H9 (cell line): ENCODE results near the gene LAMP5. TPM values are rescaled to one million over a fixed set of nuclear protein-coding genes. Genes with fewer than 3 reads are reported as not detected.

Source experiments
- DNase-seq: peaks from one replicate; pipeline ENCODE4 v3.0.0-alpha.2; 2017
- H2AFZ ChIP-seq: one replicate; pipeline ENCODE4 v1.6.1; 2013; ENCODE audit warnings: mild to moderate bottlenecking, low read length, control low read depth, moderate library complexity
- H2AK5ac ChIP-seq: 2 replicates; pipeline ENCODE4 v1.6.1; 2013; ENCODE audit warnings: low read length, control low read depth, mixed read lengths; ENCODE audit not compliant: insufficient read length
- H2BK120ac ChIP-seq: one replicate; pipeline ENCODE4 v1.6.1; 2013; ENCODE audit warnings: low read depth, mild to moderate bottlenecking, low read length, control low read depth, inconsistent platforms; ENCODE audit not compliant: poor library complexity, severe bottlenecking
- H2BK12ac ChIP-seq: 2 replicates; pipeline ENCODE4 v1.6.1; 2013; ENCODE audit warnings: low read length, control low read depth, mixed read lengths, low read depth; ENCODE audit not compliant: insufficient read length
- H2BK15ac ChIP-seq: 2 replicates; pipeline ENCODE4 v1.6.1; 2013; ENCODE audit warnings: low read depth, low read length, control low read depth
- H2BK20ac ChIP-seq: one replicate; pipeline ENCODE4 v1.6.1; 2013; ENCODE audit warnings: low read depth, mild to moderate bottlenecking, low read length, control low read depth, inconsistent platforms; ENCODE audit not compliant: poor library complexity, severe bottlenecking
- H2BK5ac ChIP-seq: 2 replicates; pipeline ENCODE4 v1.6.1; 2013; ENCODE audit warnings: low read length, control low read depth, mixed read lengths; ENCODE audit not compliant: insufficient read length
- H3K14ac ChIP-seq: 2 replicates; pipeline ENCODE4 v1.6.1; 2013; ENCODE audit warnings: low read length, control low read depth; ENCODE audit not compliant: insufficient read depth
- H3K18ac ChIP-seq: 2 replicates; pipeline ENCODE4 v1.6.1; 2013; ENCODE audit warnings: low read depth, mild to moderate bottlenecking, mixed read lengths, low read length, control low read depth; ENCODE audit not compliant: insufficient read length
- H3K23ac ChIP-seq: 2 replicates; pipeline ENCODE4 v1.6.1; 2013; ENCODE audit warnings: low read length, control low read depth, mixed read lengths, low read depth; ENCODE audit not compliant: insufficient read length
- H3K23me2 ChIP-seq: 2 replicates; pipeline ENCODE4 v1.6.1; 2013; ENCODE audit warnings: low read depth, mild to moderate bottlenecking, mixed read lengths, low read length, control low read depth; ENCODE audit not compliant: insufficient read length, poor library complexity, severe bottlenecking
- H3K27ac ChIP-seq: 2 replicates; pipeline ENCODE4 v1.5.1; 2013; ENCODE audit warnings: low read length, control low read depth, mixed read lengths, low read depth; ENCODE audit not compliant: insufficient read length
- H3K27me3 ChIP-seq: 2 replicates; pipeline ENCODE4 v1.6.1; 2013; ENCODE audit warnings: low read length, control low read depth, inconsistent platforms; ENCODE audit not compliant: insufficient read depth
- H3K4ac ChIP-seq: 2 replicates; pipeline ENCODE4 v1.6.1; 2013; ENCODE audit warnings: low read depth, mild to moderate bottlenecking, control low read depth, inconsistent platforms, low read length, moderate library complexity
- H3K4me1 ChIP-seq: 2 replicates; pipeline ENCODE4 v1.6.1; 2013; ENCODE audit warnings: low read length, control low read depth, inconsistent platforms; ENCODE audit not compliant: insufficient read depth
- H3K4me2 ChIP-seq: 2 replicates; pipeline ENCODE4 v1.6.1; 2013; ENCODE audit warnings: low read length, control low read depth, mixed read lengths; ENCODE audit not compliant: insufficient read length, insufficient read depth
- H3K56ac ChIP-seq: 2 replicates; pipeline ENCODE4 v1.6.1; 2013; ENCODE audit warnings: low read depth, mild to moderate bottlenecking, mixed read lengths, low read length, control low read depth; ENCODE audit not compliant: insufficient read length
- H3K79me1 ChIP-seq: 2 replicates; pipeline ENCODE4 v1.6.1; 2013; ENCODE audit warnings: low read depth, mild to moderate bottlenecking, moderate library complexity, low read length, control low read depth, inconsistent platforms; ENCODE audit not compliant: insufficient read depth, poor library complexity, severe bottlenecking
- H3K79me2 ChIP-seq: 2 replicates; pipeline ENCODE4 v1.6.1; 2013; ENCODE audit warnings: low read length, control low read depth, inconsistent platforms; ENCODE audit not compliant: insufficient read depth
- H3K9ac ChIP-seq: 2 replicates; pipeline ENCODE4 v1.6.1; 2013; ENCODE audit warnings: low read length, control low read depth, mixed read lengths; ENCODE audit not compliant: insufficient read length; ENCODE audit errors: extremely low read depth
- H3K9me3 ChIP-seq: one replicate; pipeline ENCODE4 v1.6.1; 2013; ENCODE audit warnings: low read depth, low read length, inconsistent platforms; ENCODE audit not compliant: control insufficient read depth
- H3T11ph ChIP-seq: one replicate; pipeline ENCODE4 v1.6.1; 2013; ENCODE audit warnings: mild to moderate bottlenecking, low read length, control low read depth, inconsistent platforms
- H4K20me1 ChIP-seq: one replicate; pipeline ENCODE4 v1.6.1; 2013; ENCODE audit not compliant: control insufficient read depth, insufficient read length, insufficient read depth
- H4K5ac ChIP-seq: 2 replicates; pipeline ENCODE4 v1.6.1; 2013; ENCODE audit warnings: low read depth, mild to moderate bottlenecking, mixed read lengths, low read length, control low read depth; ENCODE audit not compliant: insufficient read length
- H4K8ac ChIP-seq: replicated peaks from 2 replicates; pipeline ENCODE4 v1.6.1; 2013; ENCODE audit warnings: low read length, control low read depth, mixed read lengths, low read depth; ENCODE audit not compliant: insufficient read length
- H4K91ac ChIP-seq: 2 replicates; pipeline ENCODE4 v1.6.1; 2013; ENCODE audit warnings: low read depth, mild to moderate bottlenecking, moderate library complexity, mixed read lengths, low read length, control low read depth; ENCODE audit not compliant: insufficient read length
- H3K27ac Mint-ChIP-seq, 3 experiments: 2 replicates in 2 of 3; 3 replicates in 1 of 3; pipeline ENCODE4 v1.8.0; 2020 to 2021; ENCODE audit warnings: mixed read lengths in 3 of 3, mild to moderate bottlenecking in 1 of 3, moderate library complexity in 1 of 3
- H3K27me3 Mint-ChIP-seq: 2 replicates; pipeline ENCODE4 v1.8.0; 2021; ENCODE audit warnings: low read depth, mild to moderate bottlenecking, moderate library complexity, mixed read lengths
- H3K36me3 Mint-ChIP-seq, 3 experiments: 2 replicates in 2 of 3; 3 replicates in 1 of 3; pipeline ENCODE4 v1.8.0; 2020 to 2021; ENCODE audit warnings: low read depth in 3 of 3, mixed read lengths in 3 of 3; ENCODE audit not compliant: insufficient read depth in 1 of 3
- H3K4me1 Mint-ChIP-seq, 2 experiments: 2 replicates each; pipeline ENCODE4 v1.8.0; 2020; ENCODE audit warnings: mixed read lengths in 2 of 2
- H3K4me3 Mint-ChIP-seq, 2 experiments: 2 replicates in 1 of 2; 3 replicates in 1 of 2; pipeline ENCODE4 v1.8.0; 2020 to 2021; ENCODE audit warnings: mild to moderate bottlenecking in 2 of 2, mixed read lengths in 2 of 2, moderate library complexity in 1 of 2
- H3K9me3 Mint-ChIP-seq, 2 experiments: 2 replicates in 1 of 2; 3 replicates in 1 of 2; pipeline ENCODE4 v1.8.0; 2020; ENCODE audit warnings: mild to moderate bottlenecking in 2 of 2, mixed read lengths in 2 of 2, moderate library complexity in 1 of 2
- WGBS: extraction: QIAGEN DNeasy Blood & Tissue Kit; methylation state at CpG from one replicate; pipeline ENCODE4 v1.1.7; 2013; ENCODE audit warnings: missing lambda C conversion rate, low lambda C conversion rate, mixed read lengths; ENCODE audit not compliant: insufficient read length; ENCODE audit errors: extremely low coverage; 5-methylcytosine and 5-hydroxymethylcytosine counted together
- total RNA-seq: library from RNA; stranded (reverse); gene quantifications from 2 replicates; pipeline ENCODE4 v1.2.1, GENCODE V29; 2021
- TF ChIP-seq, protein P1 (sequence below): fragments of 200-600 bp; sonication (generic); conservative IDR thresholded peaks from 3 replicates; pipeline ENCODE4 v1.8.0; 2021; ENCODE audit warnings: antibody characterized with exemption, mild to moderate bottlenecking

Gene LAMP5
- total RNA-seq, 1 experiment from 2014 or later, result 0.35 TPM

GRCh38 chr20:9535449-9535848, 21.1 kb downstream of the LAMP5 start:
- Histone ChIP-seq H3K27me3 (no peaks in the 10 kb centered on the region), H3K4ac (no peak overlapping the region), H3K18ac (no peak overlapping the region), H2BK12ac (no peak overlapping the region), H3K23me2 (no peaks in the 10 kb centered on the region), H4K5ac (no peak overlapping the region), H2BK20ac (no peak overlapping the region), H3K4me1 (no peaks in the 10 kb centered on the region), H3K56ac (no peak overlapping the region), H3K27ac (no peak overlapping the region), H3K79me1 (no peaks in the 10 kb centered on the region), H4K8ac (no peak overlapping the region), H2AK5ac (no peak overlapping the region), H3K4me2 (no peak overlapping the region), H3K14ac (no peak overlapping the region), H2BK5ac (no peak overlapping the region), H3K23ac (no peak overlapping the region), H2BK120ac (no peak overlapping the region), H3K9me3 (no peaks in the 10 kb centered on the region), H2AFZ (no peak overlapping the region), H2BK15ac (no peak overlapping the region), H4K20me1 (no peaks in the 10 kb centered on the region), H3K79me2 (no peaks in the 10 kb centered on the region), H3K9ac (no peak overlapping the region), H4K91ac (no peak overlapping the region), H3T11ph (no peak overlapping the region)
- Mint-ChIP-seq H3K27ac (no peak overlapping the region; a peak in 1 of 7 replicates), H3K4me3 (no peak overlapping the region), H3K27me3 (peaks cover 6% of the 10 kb centered on the region), H3K36me3 (no peaks in the 10 kb centered on the region; a peak in 1 of 7 replicates), H3K4me1 (peaks cover 19 to 20% of the 10 kb centered on the region in 2 experiments), H3K9me3 (peaks cover 0 to 3% of the 10 kb centered on the region in 2 experiments; a peak in 1 of 5 replicates)
- DNase-seq, result no peak
- TF ChIP-seq, protein P1, sequence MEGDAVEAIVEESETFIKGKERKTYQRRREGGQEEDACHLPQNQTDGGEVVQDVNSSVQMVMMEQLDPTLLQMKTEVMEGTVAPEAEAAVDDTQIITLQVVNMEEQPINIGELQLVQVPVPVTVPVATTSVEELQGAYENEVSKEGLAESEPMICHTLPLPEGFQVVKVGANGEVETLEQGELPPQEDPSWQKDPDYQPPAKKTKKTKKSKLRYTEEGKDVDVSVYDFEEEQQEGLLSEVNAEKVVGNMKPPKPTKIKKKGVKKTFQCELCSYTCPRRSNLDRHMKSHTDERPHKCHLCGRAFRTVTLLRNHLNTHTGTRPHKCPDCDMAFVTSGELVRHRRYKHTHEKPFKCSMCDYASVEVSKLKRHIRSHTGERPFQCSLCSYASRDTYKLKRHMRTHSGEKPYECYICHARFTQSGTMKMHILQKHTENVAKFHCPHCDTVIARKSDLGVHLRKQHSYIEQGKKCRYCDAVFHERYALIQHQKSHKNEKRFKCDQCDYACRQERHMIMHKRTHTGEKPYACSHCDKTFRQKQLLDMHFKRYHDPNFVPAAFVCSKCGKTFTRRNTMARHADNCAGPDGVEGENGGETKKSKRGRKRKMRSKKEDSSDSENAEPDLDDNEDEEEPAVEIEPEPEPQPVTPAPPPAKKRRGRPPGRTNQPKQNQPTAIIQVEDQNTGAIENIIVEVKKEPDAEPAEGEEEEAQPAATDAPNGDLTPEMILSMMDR, result no peak
- no CpG with 5 or more reads among the region's 2 CpGs for WGBS
